DND-41 (cell line): ENCODE results near the gene HOXA4.

Experiments used
- ATAC-seq: fragments of 200-7000 bp; cut with Tn5 transposase; 3 replicates; pipeline ENCODE4 v1.9.1; 2021; ENCODE audit warnings: low read depth; ENCODE audit not compliant: insufficient read depth
- DNase-seq: peaks from one replicate; pipeline ENCODE4 v3.0.0-alpha.2; 2020
- H2AFZ ChIP-seq: 2 replicates; pipeline ENCODE4 v1.6.0; 2012; ENCODE audit warnings: low read depth, low read length
- H3K27ac ChIP-seq: 2 replicates; pipeline ENCODE4 v1.5.1; 2012; ENCODE audit warnings: low read length, inconsistent platforms
- H3K27me3 ChIP-seq: fragments of 200-600 bp; sonication (generic); 2 replicates; pipeline ENCODE4 v1.6.0; 2012; ENCODE audit warnings: low read length, mild to moderate bottlenecking, inconsistent platforms; ENCODE audit not compliant: insufficient read depth, poor library complexity
- H3K36me3 ChIP-seq: 2 replicates; pipeline ENCODE4 v1.5.1; 2012; ENCODE audit warnings: low read length, inconsistent platforms; ENCODE audit not compliant: insufficient read depth
- H3K4me1 ChIP-seq: 2 replicates; pipeline ENCODE4 v1.5.1; 2012; ENCODE audit warnings: mild to moderate bottlenecking, low read length; ENCODE audit not compliant: insufficient read depth
- H3K4me2 ChIP-seq: 2 replicates; pipeline ENCODE4 v1.6.0; 2012; ENCODE audit warnings: mild to moderate bottlenecking, moderate library complexity, low read length, inconsistent platforms; ENCODE audit not compliant: insufficient read depth
- H3K4me3 ChIP-seq, 2 experiments: fragments of 200-600 bp in 1 of 2; shearing (Covaris generic) in 1 of 2; 2 replicates each; pipeline ENCODE4 v1.5.1; 2012 to 2016; ENCODE audit warnings: inconsistent platforms in 2 of 2, low read length in 2 of 2, mild to moderate bottlenecking in 2 of 2, low read depth in 1 of 2, moderate library complexity in 1 of 2
- H3K79me2 ChIP-seq: 2 replicates; pipeline ENCODE4 v1.6.0; 2012; ENCODE audit warnings: low read length, inconsistent platforms; ENCODE audit not compliant: insufficient read depth
- H3K9ac ChIP-seq: 2 replicates; pipeline ENCODE4 v1.6.0; 2012; ENCODE audit warnings: low read depth, mild to moderate bottlenecking, inconsistent platforms, low read length, moderate library complexity
- H3K9me3 ChIP-seq: 2 replicates; pipeline ENCODE4 v1.5.1; 2012; ENCODE audit warnings: low read length, moderate library complexity, mild to moderate bottlenecking, inconsistent platforms; ENCODE audit not compliant: insufficient read depth, severe bottlenecking
- H4K20me1 ChIP-seq: 2 replicates; pipeline ENCODE4 v1.6.0; 2012; ENCODE audit warnings: low read length; ENCODE audit not compliant: insufficient read depth
- CTCF ChIP-seq: IDR thresholded peaks from 2 replicates; pipeline ENCODE4 v1.5.1; 2012; ENCODE audit warnings: borderline replicate concordance, low read length, moderate library complexity, mild to moderate bottlenecking; ENCODE audit not compliant: poor library complexity, severe bottlenecking; ENCODE audit errors: extremely low read depth
- EZH2 ChIP-seq: IDR thresholded peaks from 3 replicates; pipeline ENCODE4 v1.6.1; 2012; ENCODE audit warnings: borderline replicate concordance, low read depth, mild to moderate bottlenecking, moderate library complexity, low read length, inconsistent platforms; ENCODE audit not compliant: severe bottlenecking

HOXA4 gene

GRCh38 chr7:27130540-27131389, at the start of gene HOXA4:
Gene HOXA4, minus strand, starts transcription at chr7:27130757. Its CDS starts 24 bp downstream, at chr7:27130733.
- no peak within 1 kb of the TSS for H3K27ac ChIP-seq
- no peak within 1 kb of the TSS for H3K4me3 ChIP-seq
- H3K27me3 ChIP-seq: no peaks in the 10 kb centered on the region
- no peak within 1 kb of the TSS for H3K9ac ChIP-seq
- ATAC-seq (no peak), DNase-seq (no peak)
- TF ChIP-seq EZH2 (no peak), CTCF (no peak)
- H3K9me3 ChIP-seq: no peaks in the 10 kb centered on the region
- no peak within 1 kb of the TSS for H2AFZ ChIP-seq
- H3K4me1 ChIP-seq: no peaks in the 10 kb centered on the region
- no peaks in the 10 kb centered on the region for H4K20me1 ChIP-seq
- no peaks in the 10 kb centered on the region for H3K79me2 ChIP-seq
- H3K36me3 ChIP-seq: no peaks in the 10 kb centered on the region
- no peak within 1 kb of the TSS for H3K4me2 ChIP-seq

GRCh38 chr7:27179503-27180430, 49.2 kb upstream of the HOXA4 start:
- Histone ChIP-seq H3K79me2 (no peaks in the 10 kb centered on the region), H3K27me3 (peaks cover 3% of the 10 kb centered on the region), H4K20me1 (no peaks in the 10 kb centered on the region), H3K4me1 (no peaks in the 10 kb centered on the region), H3K27ac (no peak overlapping the region), H3K4me2 (no peak overlapping the region), H2AFZ (no peak overlapping the region), H3K9ac (no peak overlapping the region), H3K4me3 (no peak overlapping the region), H3K9me3 (no peaks in the 10 kb centered on the region), H3K36me3 (no peaks in the 10 kb centered on the region)
- DNase-seq (no peak), ATAC-seq (peak; percentile 40; the same call in 1 of the 3 replicates)
- TF ChIP-seq CTCF: peak; percentile 12
- no peak for TF ChIP-seq EZH2

DNA sequence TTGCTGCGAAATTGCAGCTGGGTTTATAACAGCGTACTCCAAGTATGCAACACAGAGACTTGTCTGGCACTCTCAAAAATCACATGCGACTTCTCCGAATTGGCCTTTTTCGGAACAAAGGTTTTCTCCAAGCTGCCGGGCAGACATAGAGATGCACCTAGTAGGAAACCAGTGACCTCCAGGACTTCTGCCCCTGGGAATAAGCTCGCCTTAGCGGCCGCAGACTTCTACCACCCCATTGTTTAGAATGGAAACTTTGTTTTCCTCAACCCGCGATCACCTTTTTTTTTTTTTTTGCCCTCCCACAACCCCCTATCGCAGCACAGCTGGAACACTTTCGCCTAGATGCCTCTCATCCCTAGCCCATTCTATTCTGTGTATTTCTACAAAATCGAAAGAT, 48.5 kb upstream of the HOXA4 start:
- peaks cover 3% of the 10 kb centered on the region for H3K27me3 ChIP-seq
- no peak for DNase-seq
- ATAC-seq: no peak
- no peaks in the 10 kb centered on the region for H4K20me1 ChIP-seq
- H3K9ac ChIP-seq: no peak overlapping the region
- H3K36me3 ChIP-seq: no peaks in the 10 kb centered on the region
- H3K4me1 ChIP-seq: no peaks in the 10 kb centered on the region
- H2AFZ ChIP-seq: no peak overlapping the region
- H3K4me3 ChIP-seq: no peak overlapping the region
- TF ChIP-seq EZH2 (no peak), CTCF (no peak)
- no peak overlapping the region for H3K27ac ChIP-seq
- H3K9me3 ChIP-seq: no peaks in the 10 kb centered on the region
- no peaks in the 10 kb centered on the region for H3K79me2 ChIP-seq
- no peak overlapping the region for H3K4me2 ChIP-seq
